ENCODE measurements around the gene PTPRM.

Gene PTPRM

DNA sequence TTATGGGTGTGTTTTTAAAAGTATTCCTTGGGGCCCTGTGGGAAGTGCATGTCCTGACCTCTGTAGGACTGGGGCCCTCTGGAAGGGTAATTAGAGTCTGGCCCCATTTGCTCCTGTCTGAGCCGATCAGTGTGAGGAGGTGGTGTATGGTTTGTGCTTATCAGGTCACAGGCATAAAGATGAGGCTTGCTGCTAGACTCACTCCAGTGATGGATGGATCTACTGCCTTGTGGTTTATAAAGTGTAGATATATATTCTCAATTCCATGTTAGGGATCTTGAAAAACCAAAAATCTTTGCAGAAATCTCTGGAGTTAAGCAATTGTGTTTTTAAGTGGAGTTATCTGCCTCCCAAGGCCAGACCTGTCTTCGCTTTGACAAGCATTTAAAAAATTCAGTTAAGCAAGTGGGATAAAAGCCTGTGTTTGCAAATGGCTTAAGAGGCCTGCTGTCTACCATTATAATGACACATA lies 182.4 kb downstream of the PTPRM start:
- H3K4me3 ChIP-seq (ENCODE audit: low read depth, low read length), result no peak overlapping the region
- in situ Hi-C loops (cut with HindIII; ENCODE audit: low sequenced_read_pairs), result no loop called here
- TF ChIP-seq CTCF (IDR thresholded peaks at IDR 0.05; ENCODE audit: low read depth, low read length), result no peak
- DNase-seq (ENCODE audit: low read depth, low spot score), result no peak

- DNase-seq (ENCODE audit: low read depth, low spot score), result no peak
- in situ Hi-C loops (cut with HindIII; ENCODE audit: low sequenced_read_pairs), result no loop called here
- no peak overlapping the region for H3K4me3 ChIP-seq (ENCODE audit: low read depth, low read length)
- TF ChIP-seq CTCF (IDR thresholded peaks at IDR 0.05; ENCODE audit: low read depth, low read length), result no peak
These were observed 183.1 kb downstream of the PTPRM start for GRCh38 chr18:7750095-7750663.

DNA sequence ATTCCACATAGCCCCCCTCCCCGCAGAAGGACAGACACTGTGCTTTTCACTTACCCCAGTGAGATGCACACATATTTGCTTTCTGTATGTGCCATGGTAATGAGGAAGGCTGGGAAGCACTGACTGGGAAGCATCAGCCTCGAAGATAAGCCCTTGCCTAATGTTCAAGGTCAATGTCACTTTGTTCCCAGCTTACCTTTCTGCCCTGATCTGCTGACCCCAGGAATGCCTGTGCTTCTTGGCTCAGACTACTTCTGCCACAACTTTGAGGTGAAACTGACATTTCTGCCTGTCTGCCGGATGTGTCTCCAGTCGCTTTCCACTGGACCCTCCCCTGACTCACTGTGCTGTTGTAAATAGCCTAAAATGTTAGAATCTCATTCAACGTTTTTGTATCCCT lies 183.8 kb downstream of the PTPRM start:
- no peak for TF ChIP-seq CTCF (IDR thresholded peaks at IDR 0.05; ENCODE audit: low read depth, low read length)
- DNase-seq (ENCODE audit: low read depth, low spot score), result no peak

DNA sequence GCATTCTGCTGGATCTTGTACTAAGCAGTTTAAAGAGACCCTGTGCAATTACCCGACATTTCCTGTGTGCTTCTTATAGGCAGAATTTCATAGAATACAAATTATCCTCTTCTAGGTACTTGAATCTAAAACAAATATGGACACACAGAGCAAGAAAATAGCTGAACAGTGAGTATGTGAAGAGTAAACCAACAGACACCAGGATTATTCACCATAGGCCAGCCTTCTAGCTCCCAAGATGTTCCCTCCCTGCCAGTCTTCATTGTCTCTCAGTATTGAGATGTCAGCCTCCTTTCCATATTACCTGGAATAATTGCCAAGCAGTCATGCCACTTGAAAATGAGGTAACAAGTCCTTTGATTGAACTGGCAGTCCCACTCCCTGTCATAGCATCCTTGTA lies 187.1 kb downstream of the PTPRM start:
- H3K4me3 ChIP-seq (ENCODE audit: low read depth, low read length), result no peak overlapping the region
- in situ Hi-C loops (cut with HindIII; ENCODE audit: low sequenced_read_pairs), result no loop called here
- no peak for DNase-seq (ENCODE audit: low read depth, low spot score)
- TF ChIP-seq CTCF (IDR thresholded peaks at IDR 0.05; ENCODE audit: low read depth, low read length), result no peak

More for the DNA sequence above, 183.8 kb downstream of the PTPRM start:
- no peak overlapping the region for H3K4me3 ChIP-seq (ENCODE audit: low read depth, low read length)
- in situ Hi-C loops (cut with HindIII; ENCODE audit: low sequenced_read_pairs), result no loop called here

- in situ Hi-C loops (cut with HindIII; ENCODE audit: low sequenced_read_pairs), result no loop called here
- no peak overlapping the region for H3K4me3 ChIP-seq (ENCODE audit: low read depth, low read length)
- TF ChIP-seq CTCF (IDR thresholded peaks at IDR 0.05; ENCODE audit: low read depth, low read length), result no peak
- DNase-seq (ENCODE audit: low read depth, low spot score), result no peak
These were observed 187.6 kb downstream of the PTPRM start for GRCh38 chr18:7754725-7755181.

- peak; percentile 30 for TF ChIP-seq CTCF (IDR thresholded peaks at IDR 0.05; ENCODE audit: low read depth, low read length)
- in situ Hi-C loops (cut with HindIII; ENCODE audit: low sequenced_read_pairs), result no loop called here
- no peak for DNase-seq (ENCODE audit: low read depth, low spot score)
- no peak overlapping the region for H3K4me3 ChIP-seq (ENCODE audit: low read depth, low read length)
These were observed 188.8 kb downstream of the PTPRM start for GRCh38 chr18:7755753-7756475.
